GM12878 (cell line): ENCODE results near the gene FANCI. TPM values are rescaled to one million over a fixed set of nuclear protein-coding genes. Genes with fewer than 3 reads are reported as not detected.

ENCODE experiments used
- CBFB ChIP-seq: IDR thresholded peaks from 2 replicates; pipeline ENCODE4 v1.6.1; 2016; ENCODE audit warnings: antibody characterized with exemption, low read depth
- CBX3 ChIP-seq: fragments of 200-600 bp; sonication (generic); IDR thresholded peaks from 2 replicates; pipeline ENCODE4 v1.6.1; 2016; ENCODE audit warnings: low read depth, borderline replicate concordance
- EP300 ChIP-seq, 2 experiments: fragments of 150-350 bp in 1 of 2; IDR thresholded peaks; 2 replicates each; pipeline ENCODE4 v1.6.1; 2011 to 2012; ENCODE audit warnings: low read depth in 2 of 2, low read length in 2 of 2, borderline replicate concordance in 1 of 2, improper control_type of control experiment in 1 of 2, inconsistent platforms in 1 of 2; ENCODE audit not compliant: control insufficient read depth in 1 of 2
- ETV6 ChIP-seq, 2 experiments: fragments of 450-650 bp in 1 of 2; IDR thresholded peaks in 1 of 2; conservative IDR thresholded peaks in 1 of 2; 2 replicates each; pipeline ENCODE4 v1.6.1; 2014; ENCODE audit warnings: antibody characterized with exemption in 1 of 2, borderline replicate concordance in 1 of 2, low read depth in 1 of 2, mild to moderate bottlenecking in 1 of 2, moderate library complexity in 1 of 2
- JUNB ChIP-seq: IDR thresholded peaks from 2 replicates; pipeline ENCODE4 v1.6.1; 2016; ENCODE audit warnings: antibody characterized with exemption, mild to moderate bottlenecking
- KLF5 ChIP-seq: fragments of 450-650 bp; IDR thresholded peaks from 2 replicates; pipeline ENCODE4 v1.6.1; 2014; ENCODE audit warnings: mild to moderate bottlenecking; ENCODE audit not compliant: partially characterized antibody
- MAX ChIP-seq: IDR thresholded peaks from 2 replicates; pipeline ENCODE4 v1.6.1; 2012; ENCODE audit warnings: low read depth, low read length, improper control_type of control experiment
- MTA3 ChIP-seq: IDR thresholded peaks from 2 replicates; pipeline ENCODE4 v1.6.1; 2012; ENCODE audit warnings: low read length, inconsistent platforms, borderline replicate concordance
- SMAD5 ChIP-seq: IDR thresholded peaks from 2 replicates; pipeline ENCODE4 v1.6.1; 2016; ENCODE audit warnings: antibody characterized with exemption, low read depth
- SUZ12 ChIP-seq: fragments of 200-600 bp; sonication (generic); IDR thresholded peaks from one replicate; pipeline ENCODE4 v1.6.1; 2018; ENCODE audit warnings: antibody characterized with exemption, mild to moderate bottlenecking; ENCODE audit not compliant: unreplicated experiment
- YY1 ChIP-seq: IDR thresholded peaks from 2 replicates; pipeline ENCODE4 v1.6.1; 2011; ENCODE audit warnings: low read depth, mild to moderate bottlenecking, low read length
- ZBTB33 ChIP-seq: fragments of 450-650 bp; IDR thresholded peaks from 2 replicates; pipeline ENCODE4 v1.6.1; 2017; ENCODE audit warnings: mild to moderate bottlenecking
- polyA plus RNA-seq, 11 experiments: library from polyadenylated mRNA; depleted of rRNA in 4 of 11; unstranded in 6 of 11; stranded (reverse) in 5 of 11; fragments of >200 nt; fragmentation: Nextera tagmentation in 4 of 11; fragmentation: Illumina TruSeq in 1 of 11; extraction: Ambion mirVana in 4 of 11; extraction: Trizol in 1 of 11; gene quantifications; 1 replicate in 1 of 11; 2 replicates in 10 of 11; pipeline versions ENCODE4 v1.2.1 to v1.2.3, GENCODE V29; 2011 to 2016; ENCODE audit warnings: inconsistent platforms in 2 of 11, missing spikeins in 2 of 11, low read depth in 1 of 11
- total RNA-seq, 4 experiments: library from RNA; depleted of rRNA in 3 of 4; stranded (reverse); fragments of >200 nt in 3 of 4; fragmentation: Illumina TruSeq in 1 of 4; extraction: Trizol in 1 of 4; gene quantifications; 2 replicates each; pipeline versions ENCODE4 v1.2.1 to v1.2.3, GENCODE V29; 2013 to 2021
- TF ChIP-seq, protein P1 (sequence below): fragments of 450-650 bp; formaldehyde crosslinking; IDR thresholded peaks from 2 replicates; pipeline ENCODE4 v1.5.0; 2022; ENCODE audit warnings: mild to moderate bottlenecking, missing genetic modification characterization
- TF ChIP-seq, protein P2 (sequence below): IDR thresholded peaks from 2 replicates; pipeline ENCODE4 v1.6.1; 2012; ENCODE audit warnings: improper control_type of control experiment, low read depth, low read length; ENCODE audit not compliant: insufficient replicate concordance
- TF ChIP-seq, protein P3 (sequence below): IDR thresholded peaks from 2 replicates; pipeline ENCODE4 v1.6.1; 2012; ENCODE audit warnings: low read length, inconsistent platforms

FANCI gene
- total and polyA plus RNA-seq, 10 of the 15 experiments (the other 5 are each of a cell fraction or from before 2014, with no cell fraction given) = 38.1 to 129 (median 82.4) TPM

DNA sequence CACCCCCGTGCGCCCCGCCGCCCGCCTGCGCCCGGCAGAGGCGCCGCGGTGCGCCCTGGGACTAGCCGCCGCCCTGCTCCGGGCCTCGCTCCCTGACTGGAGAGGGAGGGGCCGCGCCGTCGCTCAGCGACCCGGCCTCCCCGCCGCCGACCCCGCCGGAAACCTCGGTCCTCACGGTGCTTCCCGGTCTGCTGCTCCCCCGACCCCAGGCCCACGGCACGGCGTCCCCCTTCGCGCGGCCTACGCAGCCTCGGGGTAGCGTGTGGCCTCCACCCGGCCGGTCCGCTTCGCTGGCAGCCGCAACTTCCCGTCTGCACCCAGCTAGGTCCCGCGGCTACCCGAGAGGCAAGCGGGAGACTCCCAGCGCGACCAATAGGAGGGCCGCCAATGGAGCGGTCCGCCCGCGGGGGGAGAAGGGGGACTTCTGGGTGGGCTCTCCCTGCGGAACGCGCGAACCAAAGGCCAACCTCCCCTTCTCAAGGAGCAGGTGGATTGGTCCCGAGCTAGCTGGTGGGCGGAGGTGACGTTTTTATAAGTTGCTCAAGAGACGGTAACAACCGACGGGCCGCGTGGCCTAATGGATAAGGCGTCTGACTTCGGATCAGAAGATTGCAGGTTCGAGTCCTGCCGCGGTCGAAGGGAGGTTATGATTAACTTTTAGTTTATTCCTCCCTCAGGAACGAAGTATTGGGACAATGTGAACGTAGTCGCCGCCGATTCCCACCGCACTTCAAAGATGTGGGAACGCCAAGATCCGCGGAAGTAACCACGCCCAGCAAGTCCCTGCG lies 90.9 kb downstream of the FANCI start, which contains the start of gene POLG (continued):
- TF ChIP-seq, protein P1, sequence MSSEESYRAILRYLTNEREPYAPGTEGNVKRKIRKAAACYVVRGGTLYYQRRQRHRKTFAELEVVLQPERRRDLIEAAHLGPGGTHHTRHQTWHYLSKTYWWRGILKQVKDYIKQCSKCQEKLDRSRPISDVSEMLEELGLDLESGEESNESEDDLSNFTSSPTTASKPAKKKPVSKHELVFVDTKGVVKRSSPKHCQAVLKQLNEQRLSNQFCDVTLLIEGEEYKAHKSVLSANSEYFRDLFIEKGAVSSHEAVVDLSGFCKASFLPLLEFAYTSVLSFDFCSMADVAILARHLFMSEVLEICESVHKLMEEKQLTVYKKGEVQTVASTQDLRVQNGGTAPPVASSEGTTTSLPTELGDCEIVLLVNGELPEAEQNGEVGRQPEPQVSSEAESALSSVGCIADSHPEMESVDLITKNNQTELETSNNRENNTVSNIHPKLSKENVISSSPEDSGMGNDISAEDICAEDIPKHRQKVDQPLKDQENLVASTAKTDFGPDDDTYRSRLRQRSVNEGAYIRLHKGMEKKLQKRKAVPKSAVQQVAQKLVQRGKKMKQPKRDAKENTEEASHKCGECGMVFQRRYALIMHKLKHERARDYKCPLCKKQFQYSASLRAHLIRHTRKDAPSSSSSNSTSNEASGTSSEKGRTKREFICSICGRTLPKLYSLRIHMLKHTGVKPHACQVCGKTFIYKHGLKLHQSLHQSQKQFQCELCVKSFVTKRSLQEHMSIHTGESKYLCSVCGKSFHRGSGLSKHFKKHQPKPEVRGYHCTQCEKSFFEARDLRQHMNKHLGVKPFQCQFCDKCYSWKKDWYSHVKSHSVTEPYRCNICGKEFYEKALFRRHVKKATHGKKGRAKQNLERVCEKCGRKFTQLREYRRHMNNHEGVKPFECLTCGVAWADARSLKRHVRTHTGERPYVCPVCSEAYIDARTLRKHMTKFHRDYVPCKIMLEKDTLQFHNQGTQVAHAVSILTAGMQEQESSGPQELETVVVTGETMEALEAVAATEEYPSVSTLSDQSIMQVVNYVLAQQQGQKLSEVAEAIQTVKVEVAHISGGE (CRISPR knock-in tag) = no peak; the same call in 1 of the 2 replicates
- TF ChIP-seq MTA3 (no peak; the same call in 1 of the 2 replicates), JUNB (no peak), YY1 (peak; percentile 47; the same call in 1 of the 2 replicates), EP300 (IDR thresholded peaks at IDR 0.05; ENCODE audit: borderline replicate concordance in 1 of 2, control insufficient read depth in 1 of 2, low read depth in 2 of 2, low read length in 2 of 2) (peak; percentile 54 to 57; a peak in 3 of 4 replicates), ZBTB33 (0 out of 2 replicates have a peak, but pooled peaks have one; percentile 43), MAX (peak; percentile 38), SMAD5 (peak; percentile 84; the same call in 1 of the 2 replicates), CBFB (peak; percentile 79; the same call in 1 of the 2 replicates), ETV6 (conservative IDR thresholded peaks at IDR 0.05 in 1 of 2, IDR thresholded peaks at IDR 0.05 in 1 of 2; ENCODE audit: borderline replicate concordance in 1 of 2, low read depth in 1 of 2) (peak in 1 of 2 experiments; percentile 47; a peak in 1 of 4 replicates), KLF5 (peak; percentile 99), CBX3 (no peak), SUZ12 (no peak)
- TF ChIP-seq, protein P2, sequence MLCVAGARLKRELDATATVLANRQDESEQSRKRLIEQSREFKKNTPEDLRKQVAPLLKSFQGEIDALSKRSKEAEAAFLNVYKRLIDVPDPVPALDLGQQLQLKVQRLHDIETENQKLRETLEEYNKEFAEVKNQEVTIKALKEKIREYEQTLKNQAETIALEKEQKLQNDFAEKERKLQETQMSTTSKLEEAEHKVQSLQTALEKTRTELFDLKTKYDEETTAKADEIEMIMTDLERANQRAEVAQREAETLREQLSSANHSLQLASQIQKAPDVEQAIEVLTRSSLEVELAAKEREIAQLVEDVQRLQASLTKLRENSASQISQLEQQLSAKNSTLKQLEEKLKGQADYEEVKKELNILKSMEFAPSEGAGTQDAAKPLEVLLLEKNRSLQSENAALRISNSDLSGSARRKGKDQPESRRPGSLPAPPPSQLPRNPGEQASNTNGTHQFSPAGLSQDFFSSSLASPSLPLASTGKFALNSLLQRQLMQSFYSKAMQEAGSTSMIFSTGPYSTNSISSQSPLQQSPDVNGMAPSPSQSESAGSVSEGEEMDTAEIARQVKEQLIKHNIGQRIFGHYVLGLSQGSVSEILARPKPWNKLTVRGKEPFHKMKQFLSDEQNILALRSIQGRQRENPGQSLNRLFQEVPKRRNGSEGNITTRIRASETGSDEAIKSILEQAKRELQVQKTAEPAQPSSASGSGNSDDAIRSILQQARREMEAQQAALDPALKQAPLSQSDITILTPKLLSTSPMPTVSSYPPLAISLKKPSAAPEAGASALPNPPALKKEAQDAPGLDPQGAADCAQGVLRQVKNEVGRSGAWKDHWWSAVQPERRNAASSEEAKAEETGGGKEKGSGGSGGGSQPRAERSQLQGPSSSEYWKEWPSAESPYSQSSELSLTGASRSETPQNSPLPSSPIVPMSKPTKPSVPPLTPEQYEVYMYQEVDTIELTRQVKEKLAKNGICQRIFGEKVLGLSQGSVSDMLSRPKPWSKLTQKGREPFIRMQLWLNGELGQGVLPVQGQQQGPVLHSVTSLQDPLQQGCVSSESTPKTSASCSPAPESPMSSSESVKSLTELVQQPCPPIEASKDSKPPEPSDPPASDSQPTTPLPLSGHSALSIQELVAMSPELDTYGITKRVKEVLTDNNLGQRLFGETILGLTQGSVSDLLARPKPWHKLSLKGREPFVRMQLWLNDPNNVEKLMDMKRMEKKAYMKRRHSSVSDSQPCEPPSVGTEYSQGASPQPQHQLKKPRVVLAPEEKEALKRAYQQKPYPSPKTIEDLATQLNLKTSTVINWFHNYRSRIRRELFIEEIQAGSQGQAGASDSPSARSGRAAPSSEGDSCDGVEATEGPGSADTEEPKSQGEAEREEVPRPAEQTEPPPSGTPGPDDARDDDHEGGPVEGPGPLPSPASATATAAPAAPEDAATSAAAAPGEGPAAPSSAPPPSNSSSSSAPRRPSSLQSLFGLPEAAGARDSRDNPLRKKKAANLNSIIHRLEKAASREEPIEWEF = no peak
- TF ChIP-seq, protein P3, sequence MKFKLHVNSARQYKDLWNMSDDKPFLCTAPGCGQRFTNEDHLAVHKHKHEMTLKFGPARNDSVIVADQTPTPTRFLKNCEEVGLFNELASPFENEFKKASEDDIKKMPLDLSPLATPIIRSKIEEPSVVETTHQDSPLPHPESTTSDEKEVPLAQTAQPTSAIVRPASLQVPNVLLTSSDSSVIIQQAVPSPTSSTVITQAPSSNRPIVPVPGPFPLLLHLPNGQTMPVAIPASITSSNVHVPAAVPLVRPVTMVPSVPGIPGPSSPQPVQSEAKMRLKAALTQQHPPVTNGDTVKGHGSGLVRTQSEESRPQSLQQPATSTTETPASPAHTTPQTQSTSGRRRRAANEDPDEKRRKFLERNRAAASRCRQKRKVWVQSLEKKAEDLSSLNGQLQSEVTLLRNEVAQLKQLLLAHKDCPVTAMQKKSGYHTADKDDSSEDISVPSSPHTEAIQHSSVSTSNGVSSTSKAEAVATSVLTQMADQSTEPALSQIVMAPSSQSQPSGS = peak; percentile 68; the same call in 1 of the 2 replicates
